Activated CD4-positive, alpha-beta memory T cell treated with anti-CD3 and anti-CD28 coated beads for 36 hours (primary cell): ENCODE data around the gene COL28A1. TPM values are rescaled to one million over a fixed set of nuclear protein-coding genes. Genes with fewer than 3 reads are reported as not detected.
A peak's percentile ranks its signal among the peaks of the same experiment; 100 is the strongest.

Source experiments
- CTCF ChIA-PET: fragments of 350-600 bp; sonication (Branson Sonifier 250); formaldehyde crosslinking; loops from one replicate; lab custom pipeline; 2021; ENCODE audit warnings: antibody characterized with exemption, inconsistent platforms; lab: Charles Lee
- POLR2A ChIA-PET: fragments of 350-600 bp; sonication (Branson Sonifier 250); formaldehyde crosslinking; loops from one replicate; lab custom pipeline; 2021; ENCODE audit warnings: antibody characterized with exemption; lab: Charles Lee
- DNase-seq: peaks from one replicate; pipeline ENCODE4 v3.0.0-alpha.2; 2020
- H3K27ac Mint-ChIP-seq: one replicate; pipeline ENCODE4 v1.8.0; 2021; ENCODE audit warnings: mixed read lengths
- H3K27me3 Mint-ChIP-seq: one replicate; pipeline ENCODE4 v1.8.0; 2021; ENCODE audit warnings: mixed read lengths
- H3K36me3 Mint-ChIP-seq: one replicate; pipeline ENCODE4 v1.8.0; 2021; ENCODE audit warnings: mixed read lengths
- H3K4me1 Mint-ChIP-seq: one replicate; pipeline ENCODE4 v1.8.0; 2021; ENCODE audit warnings: low read depth, mixed read lengths
- H3K4me3 Mint-ChIP-seq: one replicate; pipeline ENCODE4 v1.8.0; 2021; ENCODE audit warnings: mild to moderate bottlenecking, mixed read lengths
- H3K9me3 Mint-ChIP-seq: one replicate; pipeline ENCODE4 v1.8.0; 2021; ENCODE audit warnings: mixed read lengths
- intact Hi-C: fragments of 100-400 bp; cut with micrococcal nuclease; formaldehyde crosslinking; loops from one replicate; pipeline ENCODE4 v1.15.1; 2023
- total RNA-seq, 2 experiments: library from RNA; stranded (reverse); gene quantifications; one replicate each; pipeline ENCODE4 v1.2.3, GENCODE V29; 2021

COL28A1 gene
- total RNA-seq, 2 experiments from 2014 or later = 0.19 TPM; not detected in 1

DNA sequence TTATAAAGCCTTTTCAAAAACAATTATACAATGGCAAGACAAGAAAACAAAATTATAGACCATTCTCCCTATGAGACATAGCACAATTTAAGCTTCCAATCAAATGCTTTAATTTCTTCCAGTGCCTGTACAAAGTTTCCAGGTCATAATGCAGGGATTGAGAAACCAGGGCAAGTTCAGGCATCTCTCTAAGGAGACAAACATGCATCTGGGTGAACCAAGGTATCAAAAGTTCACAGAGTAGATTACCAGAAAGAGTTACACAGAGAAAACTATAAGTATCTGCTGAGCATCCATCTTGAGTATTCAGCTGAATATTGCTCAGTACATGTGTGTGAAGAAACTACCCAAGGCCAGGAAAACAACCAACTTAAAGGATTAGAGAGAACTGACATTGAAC lies 89.1 kb downstream of the COL28A1 start:
- DNase-seq = no peak
- ChIA-PET CTCF (interaction anchor here (0.6 to 0.7 kb wide), 2 partner anchors 96 to 744 kb away, joined by 3 read pairs; no protein-coding TSS in a partner anchor), POLR2A (no interaction called here)
- Mint-ChIP-seq H3K9me3 (peaks cover 37% of the 10 kb centered on the region), H3K4me1 (no peaks in the 10 kb centered on the region), H3K36me3 (peaks cover 9% of the 10 kb centered on the region), H3K27ac (no peak overlapping the region), H3K4me3 (no peak overlapping the region), H3K27me3 (peaks cover 2% of the 10 kb centered on the region)
- intact Hi-C loops = no loop called here

DNA sequence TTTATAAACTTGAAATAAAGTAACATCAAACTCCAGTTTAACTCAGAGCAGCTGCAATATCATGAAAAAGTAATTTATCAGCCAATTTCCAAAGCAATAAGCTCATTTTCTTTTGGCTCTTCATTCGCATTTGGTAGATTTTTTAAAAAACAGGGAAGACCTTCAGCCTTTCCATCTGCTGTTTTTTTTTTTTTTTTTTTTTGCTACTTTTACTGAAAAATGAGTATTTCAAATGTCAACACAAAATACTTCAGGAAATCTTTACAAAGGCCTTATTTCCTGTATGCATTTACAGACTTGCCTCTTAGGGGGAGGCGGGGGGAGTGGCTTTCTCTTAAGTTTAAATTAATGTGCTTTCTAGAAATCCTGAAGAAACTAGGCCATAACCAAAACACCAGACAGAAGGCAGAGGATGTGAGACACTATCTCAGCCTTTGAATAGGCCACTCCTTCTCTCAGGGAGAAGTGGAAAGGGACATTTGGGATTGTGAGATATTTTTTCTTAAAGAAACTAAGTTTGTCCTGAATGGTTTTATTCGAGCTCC lies 91.8 kb downstream of the COL28A1 start:
- CTCF ChIA-PET = no interaction called here
- Mint-ChIP-seq H3K36me3 (peaks cover 8% of the 10 kb centered on the region), H3K27ac (no peak overlapping the region), H3K9me3 (peaks cover 29% of the 10 kb centered on the region), H3K27me3 (peaks cover 2% of the 10 kb centered on the region), H3K4me3 (no peak overlapping the region), H3K4me1 (no peaks in the 10 kb centered on the region)
- intact Hi-C loops = no loop called here
- DNase-seq = no peak
- POLR2A ChIA-PET = no interaction called here

DNA sequence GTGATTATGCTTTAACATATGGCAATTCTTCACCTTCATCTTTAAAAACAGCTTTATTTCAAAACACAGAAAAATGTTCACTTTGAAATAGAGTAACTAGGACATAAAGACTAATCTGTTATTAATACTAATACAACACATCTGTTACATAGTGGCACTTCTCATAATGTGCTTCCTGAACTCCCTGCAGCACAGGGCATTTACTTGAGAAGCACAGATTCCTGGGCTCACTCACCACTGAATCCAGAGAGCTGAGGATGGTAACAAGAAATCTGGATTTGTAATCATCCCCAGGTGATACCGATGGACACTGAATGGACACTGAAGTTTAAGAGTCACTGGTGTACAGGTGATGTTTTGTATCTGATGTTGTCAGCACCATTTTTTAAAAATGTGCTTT lies 96.1 kb downstream of the COL28A1 start:
- DNase-seq = no peak
- H3K27ac Mint-ChIP-seq = no peak overlapping the region
- intact Hi-C loops = no loop called here
- no peaks in the 10 kb centered on the region for H3K36me3 Mint-ChIP-seq
- no peaks in the 10 kb centered on the region for H3K4me1 Mint-ChIP-seq
- CTCF ChIA-PET = no interaction called here
- POLR2A ChIA-PET = interaction anchor here (0.9 kb wide), 1 partner anchor 23 kb away, joined by 3 read pairs; no protein-coding TSS in a partner anchor
- no peak overlapping the region for H3K4me3 Mint-ChIP-seq
- peaks cover 3% of the 10 kb centered on the region for H3K9me3 Mint-ChIP-seq
- H3K27me3 Mint-ChIP-seq = peaks cover 2% of the 10 kb centered on the region

DNA sequence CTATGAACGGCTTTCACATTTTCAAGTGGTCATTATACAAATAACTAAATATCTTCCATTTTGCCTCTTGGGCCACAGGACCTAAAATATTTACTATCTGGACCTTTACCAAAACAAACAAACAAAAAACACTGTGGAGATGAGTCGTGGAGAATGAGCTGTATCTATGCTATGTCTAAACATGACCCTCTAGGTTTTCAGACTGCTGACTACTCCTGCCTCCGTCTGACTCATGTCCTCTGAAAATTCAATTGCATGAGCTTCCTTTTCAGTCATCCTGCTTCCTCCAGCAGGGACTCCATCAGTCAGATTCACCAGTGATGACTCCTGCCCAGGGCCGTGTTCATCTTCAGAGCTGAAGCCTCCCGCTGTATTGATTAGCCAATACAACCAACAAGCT lies 96.8 kb downstream of the COL28A1 start:
- intact Hi-C loops = no loop called here
- Mint-ChIP-seq H3K9me3 (no peaks in the 10 kb centered on the region), H3K4me3 (no peak overlapping the region), H3K4me1 (no peaks in the 10 kb centered on the region), H3K27ac (no peak overlapping the region), H3K36me3 (no peaks in the 10 kb centered on the region), H3K27me3 (peaks cover 2% of the 10 kb centered on the region)
- DNase-seq = peak; percentile 17
- CTCF ChIA-PET = no interaction called here
- POLR2A ChIA-PET = interaction anchor here (0.9 kb wide), 1 partner anchor 22 kb away, joined by 3 read pairs; no protein-coding TSS in a partner anchor

DNA sequence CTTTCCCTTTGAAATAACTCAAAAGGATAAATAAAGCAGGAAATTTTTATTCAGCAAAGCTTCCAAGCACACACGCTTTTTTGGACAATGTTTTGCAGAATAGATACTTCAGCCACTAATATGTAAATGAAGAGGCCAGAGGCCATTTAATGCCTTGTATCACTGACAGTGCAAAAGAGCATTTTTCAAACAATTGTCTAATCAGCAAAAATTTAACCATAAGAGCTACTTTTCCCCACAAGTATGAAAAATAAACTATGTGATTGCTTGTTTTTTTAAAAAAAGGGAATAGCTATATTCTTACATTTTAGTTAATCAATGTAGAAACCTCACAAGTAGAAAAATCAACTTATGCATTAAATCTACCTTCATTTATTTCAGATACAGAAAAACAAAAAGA lies 99.7 kb downstream of the COL28A1 start:
- POLR2A ChIA-PET = no interaction called here
- no peaks in the 10 kb centered on the region for H3K4me1 Mint-ChIP-seq
- no peak for DNase-seq
- H3K36me3 Mint-ChIP-seq = no peaks in the 10 kb centered on the region
- no peaks in the 10 kb centered on the region for H3K9me3 Mint-ChIP-seq
- CTCF ChIA-PET = interaction anchor here (1.0 to 1.1 kb wide), 2 partner anchors 343 to 780 kb away, joined by 3 to 4 read pairs; no protein-coding TSS in a partner anchor
- intact Hi-C loops = no loop called here
- H3K27ac Mint-ChIP-seq = no peak overlapping the region
- peaks cover 8% of the 10 kb centered on the region for H3K27me3 Mint-ChIP-seq
- H3K4me3 Mint-ChIP-seq = no peak overlapping the region

DNA sequence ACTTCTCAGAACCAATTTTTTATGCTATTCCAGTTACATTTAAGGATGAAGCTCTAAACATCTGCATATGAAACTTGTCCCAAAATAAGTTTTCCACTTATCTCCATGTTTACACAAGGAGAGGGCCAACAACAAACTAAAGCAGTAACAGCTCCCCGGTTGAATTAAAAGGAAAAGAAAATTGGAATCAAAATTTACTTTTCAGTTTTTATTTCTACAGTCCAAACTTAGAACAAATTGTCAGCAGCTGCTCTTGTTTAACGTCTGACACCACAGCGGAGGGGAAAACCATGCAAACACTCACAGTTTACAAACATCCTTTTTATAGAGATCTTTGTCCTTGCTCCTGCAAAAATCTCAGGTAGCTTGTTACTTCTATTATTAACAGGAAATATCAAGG lies 101.3 kb downstream of the COL28A1 start:
- no peak for DNase-seq

DNA sequence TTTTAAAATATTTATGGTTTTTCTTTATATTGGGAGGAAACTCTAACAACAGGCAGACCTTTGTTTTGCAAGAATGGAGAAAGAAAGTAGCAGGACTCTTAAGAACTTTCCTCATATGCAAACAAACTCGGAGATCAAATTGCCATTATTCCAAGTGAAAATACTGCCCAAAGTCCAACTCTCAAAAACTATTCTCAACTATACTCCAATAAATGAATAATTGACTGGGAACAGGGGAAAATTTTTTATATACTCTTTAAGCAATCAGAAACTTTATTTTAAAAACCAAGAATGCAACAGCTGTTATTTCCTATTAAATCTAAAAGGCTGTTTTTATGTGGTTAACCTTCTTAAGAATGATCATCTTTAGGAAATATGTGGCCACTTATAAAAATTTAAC lies 101.9 kb downstream of the COL28A1 start:
- intact Hi-C loops = no loop called here
- H3K4me1 Mint-ChIP-seq = no peaks in the 10 kb centered on the region
- ChIA-PET POLR2A (no interaction called here), CTCF (no interaction called here)
- no peaks in the 10 kb centered on the region for H3K36me3 Mint-ChIP-seq
- H3K9me3 Mint-ChIP-seq = no peaks in the 10 kb centered on the region
- peaks cover 10% of the 10 kb centered on the region for H3K27me3 Mint-ChIP-seq
- H3K4me3 Mint-ChIP-seq = no peak overlapping the region
- H3K27ac Mint-ChIP-seq = no peak overlapping the region
- DNase-seq = no peak

More for the DNA sequence above, 101.3 kb downstream of the COL28A1 start:
- ChIA-PET POLR2A (no interaction called here), CTCF (no interaction called here)
- Mint-ChIP-seq H3K27me3 (peaks cover 10% of the 10 kb centered on the region), H3K9me3 (no peaks in the 10 kb centered on the region), H3K27ac (no peak overlapping the region), H3K4me3 (no peak overlapping the region), H3K36me3 (no peaks in the 10 kb centered on the region), H3K4me1 (no peaks in the 10 kb centered on the region)
- intact Hi-C loops = no loop called here

DNA sequence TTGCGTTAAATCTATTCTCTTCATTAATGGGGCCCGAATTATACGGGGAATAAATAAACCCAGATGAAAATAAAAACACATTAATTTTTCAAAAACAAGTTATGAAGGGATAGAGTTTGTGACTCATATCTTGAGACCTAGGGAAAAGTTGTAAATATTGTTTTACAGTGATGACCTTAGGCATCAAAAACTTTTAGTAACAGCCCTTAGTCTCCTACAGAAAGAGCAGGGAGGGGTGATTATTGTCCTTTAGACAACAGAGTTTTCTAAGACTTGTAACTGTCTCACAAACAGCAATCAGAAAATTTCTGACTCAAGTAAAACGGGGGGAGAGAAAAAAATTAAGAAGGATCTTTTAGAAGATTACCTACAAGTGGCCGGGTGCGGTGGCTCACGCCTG lies 102.7 kb downstream of the COL28A1 start:
- intact Hi-C loops = no loop called here
- H3K4me3 Mint-ChIP-seq = no peak overlapping the region
- DNase-seq = no peak
- CTCF ChIA-PET = no interaction called here
- no peaks in the 10 kb centered on the region for H3K9me3 Mint-ChIP-seq
- peaks cover 10% of the 10 kb centered on the region for H3K27me3 Mint-ChIP-seq
- no peak overlapping the region for H3K27ac Mint-ChIP-seq
- H3K36me3 Mint-ChIP-seq = no peaks in the 10 kb centered on the region
- H3K4me1 Mint-ChIP-seq = no peaks in the 10 kb centered on the region
- POLR2A ChIA-PET = no interaction called here

DNA sequence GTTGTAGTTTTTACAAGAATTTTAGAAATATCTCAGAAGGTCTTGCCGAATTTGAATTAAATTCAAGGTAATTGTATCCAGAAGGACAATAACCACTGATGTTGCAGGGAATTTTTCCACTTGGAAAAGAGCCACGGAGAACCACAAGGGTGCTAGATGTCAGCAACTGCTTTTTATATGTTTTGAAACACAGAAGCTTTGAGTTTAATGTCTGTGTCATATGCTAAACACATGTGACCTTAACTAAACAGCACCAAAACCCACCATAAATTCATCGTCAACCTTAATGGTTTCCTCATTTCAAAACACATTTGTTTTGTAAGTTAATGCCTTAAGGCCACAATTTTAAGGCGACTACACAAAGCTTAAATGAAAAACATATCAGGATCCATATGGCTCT lies 106.9 kb downstream of the COL28A1 start:
- H3K27me3 Mint-ChIP-seq = peaks cover 8% of the 10 kb centered on the region
- no peaks in the 10 kb centered on the region for H3K9me3 Mint-ChIP-seq
- no peaks in the 10 kb centered on the region for H3K36me3 Mint-ChIP-seq
- H3K27ac Mint-ChIP-seq = no peak overlapping the region
- CTCF ChIA-PET = no interaction called here
- POLR2A ChIA-PET = no interaction called here
- peaks cover 5% of the 10 kb centered on the region for H3K4me1 Mint-ChIP-seq
- intact Hi-C loops = no loop called here
- H3K4me3 Mint-ChIP-seq = no peak overlapping the region
- no peak for DNase-seq

DNA sequence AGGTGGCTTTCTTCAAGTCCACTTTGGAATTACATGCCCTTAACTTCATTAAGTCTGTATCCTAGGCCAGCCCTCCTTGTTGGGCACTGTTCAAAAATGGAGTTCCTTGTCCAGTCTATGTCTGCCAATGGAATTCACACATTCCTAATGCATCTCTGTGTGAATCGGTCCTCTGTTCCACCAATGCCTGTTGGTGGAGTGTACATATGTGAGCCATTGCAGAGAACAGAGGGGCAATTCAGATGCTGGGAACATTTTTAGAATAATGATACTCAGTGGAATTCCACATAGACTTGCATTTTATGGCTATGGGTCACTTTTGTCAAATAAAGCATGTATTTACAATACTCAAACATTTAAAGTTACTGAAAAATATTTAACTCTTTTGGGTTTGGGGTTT lies 108.3 kb downstream of the COL28A1 start:
- peaks cover 5% of the 10 kb centered on the region for H3K4me1 Mint-ChIP-seq
- no peaks in the 10 kb centered on the region for H3K9me3 Mint-ChIP-seq
- H3K36me3 Mint-ChIP-seq = no peaks in the 10 kb centered on the region
- ChIA-PET POLR2A (no interaction called here), CTCF (no interaction called here)
- no peak for DNase-seq
- H3K27ac Mint-ChIP-seq = no peak overlapping the region
- H3K4me3 Mint-ChIP-seq = no peak overlapping the region
- intact Hi-C loops = no loop called here
- H3K27me3 Mint-ChIP-seq = peaks cover 8% of the 10 kb centered on the region

DNA sequence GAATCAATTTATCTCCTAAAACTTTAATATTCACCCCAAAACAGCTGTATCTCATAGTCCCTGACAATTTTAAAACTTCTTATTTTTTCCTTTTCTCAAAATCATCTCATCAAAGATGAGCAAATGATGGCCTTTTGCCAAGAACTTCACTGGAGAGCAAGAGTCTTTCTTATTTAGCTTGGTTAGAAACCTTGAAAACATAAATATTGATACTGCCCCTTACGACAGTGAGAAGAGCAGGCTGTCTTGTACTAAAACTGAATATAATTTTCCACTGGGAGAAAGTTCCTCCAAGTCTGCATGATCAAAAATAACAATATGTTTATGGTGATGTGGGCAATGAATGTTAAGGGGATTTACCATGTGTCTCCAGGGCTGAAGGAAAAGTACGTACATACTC lies 109.0 kb downstream of the COL28A1 start:
- intact Hi-C loops = no loop called here
- H3K36me3 Mint-ChIP-seq = no peaks in the 10 kb centered on the region
- H3K4me1 Mint-ChIP-seq = peaks cover 5% of the 10 kb centered on the region
- no peaks in the 10 kb centered on the region for H3K9me3 Mint-ChIP-seq
- DNase-seq = no peak
- CTCF ChIA-PET = interaction anchor here (0.8 kb wide), 1 partner anchor 9 kb away, joined by 3 read pairs; no protein-coding TSS in a partner anchor
- H3K27me3 Mint-ChIP-seq = peaks cover 8% of the 10 kb centered on the region
- POLR2A ChIA-PET = no interaction called here
- H3K27ac Mint-ChIP-seq = no peak overlapping the region
- no peak overlapping the region for H3K4me3 Mint-ChIP-seq

DNA sequence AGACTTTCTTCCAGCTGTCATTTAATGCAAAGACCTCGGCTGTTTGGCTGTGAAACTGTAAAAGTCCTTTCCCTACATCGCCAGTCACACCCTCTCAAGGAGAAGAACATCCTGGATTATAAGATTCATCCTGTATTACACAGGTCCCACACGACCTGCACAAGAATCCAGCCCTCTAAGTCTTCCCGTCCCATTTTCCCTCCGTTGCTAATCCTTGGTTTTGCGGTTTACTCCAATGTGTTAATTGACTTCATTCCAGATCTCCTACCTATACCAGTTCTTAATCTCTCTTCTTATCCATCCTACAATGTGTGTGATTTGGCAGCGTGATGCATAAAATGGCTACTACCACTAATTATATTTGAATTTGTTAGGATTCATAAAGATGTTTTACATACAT lies 110.4 kb downstream of the COL28A1 start:
- CTCF ChIA-PET = interaction anchor here (1.5 kb wide), 1 partner anchor 9 kb away, joined by 4 read pairs; no protein-coding TSS in a partner anchor
- Mint-ChIP-seq H3K4me1 (peaks cover 5% of the 10 kb centered on the region), H3K4me3 (no peak overlapping the region), H3K27me3 (no peaks in the 10 kb centered on the region), H3K36me3 (no peaks in the 10 kb centered on the region), H3K27ac (no peak overlapping the region), H3K9me3 (no peaks in the 10 kb centered on the region)
- no peak for DNase-seq
- intact Hi-C loops = loop anchor here (2.0 kb wide), 1 partner anchor 115 kb away; no protein-coding TSS in a partner anchor
- POLR2A ChIA-PET = no interaction called here
